Muscle layer of colon (tissue), 2 donors: Measurements from ENCODE around the gene KRTAP29-1.
"Not testable (repeated sequence)": the region's sequence is repeated elsewhere in the genome, so short reads cannot be mapped to it uniquely, and the experiment has no call there.

Source experiments
- H3K27ac ChIP-seq: one replicate; pipeline ENCODE4 v1.7.0; 2013; ENCODE audit warnings: low read depth, mild to moderate bottlenecking, low read length, moderate library complexity
- H3K27me3 ChIP-seq, 2 donors: one replicate each; pipeline ENCODE4 v1.7.0; 2013; ENCODE audit warnings: low read length in 2 of 2, mild to moderate bottlenecking in 2 of 2; ENCODE audit not compliant: insufficient read depth in 2 of 2, control insufficient read depth in 1 of 2
- H3K36me3 ChIP-seq: one replicate; pipeline ENCODE4 v1.7.0; 2013; ENCODE audit warnings: mild to moderate bottlenecking, low read length; ENCODE audit not compliant: insufficient read depth
- H3K4me1 ChIP-seq: one replicate; pipeline ENCODE4 v1.7.0; 2013; ENCODE audit warnings: mild to moderate bottlenecking, low read length; ENCODE audit not compliant: insufficient read depth
- H3K4me3 ChIP-seq, 2 donors: one replicate each; pipeline ENCODE4 v1.7.0; 2013; ENCODE audit warnings: low read length in 2 of 2, low read depth in 1 of 2, mild to moderate bottlenecking in 1 of 2, moderate library complexity in 1 of 2
- H3K9ac ChIP-seq: one replicate; pipeline ENCODE4 v1.7.0; 2013; ENCODE audit warnings: low read length
- H3K9me3 ChIP-seq: one replicate; pipeline ENCODE4 v1.7.0; 2013; ENCODE audit warnings: mild to moderate bottlenecking, low read length
- donor health status: abdominal sarcoma.
- donor health status: Adenocarcinoma of cecum.

The KRTAP29-1 gene

GRCh38 chr17:41284546-41284945 lies 18.1 kb downstream of the KRTAP29-1 start:
- no peaks in the 10 kb centered on the region for H3K4me1 ChIP-seq
- no peaks in the 10 kb centered on the region for H3K36me3 ChIP-seq
- no peaks in the 10 kb centered on the region for H3K9me3 ChIP-seq
- H3K9ac ChIP-seq = no peak overlapping the region
- no peaks in the 10 kb centered on the region for H3K27me3 ChIP-seq
- H3K27ac ChIP-seq = no peak overlapping the region
- H3K4me3 ChIP-seq = no peak overlapping the region

GRCh38 chr17:41284043-41284442 lies 18.6 kb downstream of the KRTAP29-1 start:
- Histone ChIP-seq H3K36me3 (no peaks in the 10 kb centered on the region), H3K9me3 (no peaks in the 10 kb centered on the region)

GRCh38 chr17:41278176-41278955 lies 24.3 kb downstream of the KRTAP29-1 start:
- Histone ChIP-seq H3K36me3 (no peaks in the 10 kb centered on the region), H3K4me1 (no peaks in the 10 kb centered on the region), H3K9me3 (no peaks in the 10 kb centered on the region), H3K4me3 (no peak overlapping the region), H3K27me3 (no peaks in the 10 kb centered on the region), H3K27ac (no peak overlapping the region), H3K9ac (no peak overlapping the region)

More at GRCh38 chr17:41284043-41284442, 18.6 kb downstream of the KRTAP29-1 start:
- Histone ChIP-seq H3K9ac (no peak overlapping the region), H3K4me1 (no peaks in the 10 kb centered on the region), H3K27ac (no peak overlapping the region), H3K4me3 (no peak overlapping the region), H3K27me3 (no peaks in the 10 kb centered on the region)

GRCh38 chr17:41275648-41276190 lies 26.9 kb downstream of the KRTAP29-1 start, which contains the start of gene KRTAP9-7:
Gene KRTAP9-7, plus strand, starts transcription at chr17:41275698. Its CDS starts 0 bp downstream, at chr17:41275698.
- not testable (repeated sequence) for H3K4me1 ChIP-seq, H3K4me3 ChIP-seq, H3K27ac ChIP-seq, H3K9ac ChIP-seq, H3K36me3 ChIP-seq, H3K27me3 ChIP-seq, H3K9me3 ChIP-seq

- Histone ChIP-seq H3K27me3 (no peaks in the 10 kb centered on the region), H3K36me3 (no peaks in the 10 kb centered on the region), H3K4me3 (no peak overlapping the region), H3K9me3 (no peaks in the 10 kb centered on the region), H3K4me1 (no peaks in the 10 kb centered on the region), H3K9ac (no peak overlapping the region), H3K27ac (no peak overlapping the region)
These were observed 30.8 kb downstream of the KRTAP29-1 start for GRCh38 chr17:41271858-41272257.

GRCh38 chr17:41271323-41271722 lies 31.3 kb downstream of the KRTAP29-1 start:
- not testable (repeated sequence) for H3K4me1 ChIP-seq, H3K9me3 ChIP-seq, H3K27me3 ChIP-seq, H3K4me3 ChIP-seq, H3K36me3 ChIP-seq, H3K9ac ChIP-seq, H3K27ac ChIP-seq

- Histone ChIP-seq H3K36me3 (no peaks in the 10 kb centered on the region), H3K9me3 (no peaks in the 10 kb centered on the region), H3K27ac (no peak overlapping the region), H3K9ac (no peak overlapping the region), H3K4me1 (no peaks in the 10 kb centered on the region), H3K27me3 (no peaks in the 10 kb centered on the region), H3K4me3 (no peak overlapping the region)
These were observed 34.9 kb downstream of the KRTAP29-1 start for GRCh38 chr17:41267711-41268110.

- no peaks in the 10 kb centered on the region for H3K27me3 ChIP-seq
- no peaks in the 10 kb centered on the region for H3K9me3 ChIP-seq
- H3K4me1 ChIP-seq = no peaks in the 10 kb centered on the region
These were observed 37.6 kb downstream of the KRTAP29-1 start, which contains the start of gene KRTAP9-6 for GRCh38 chr17:41265078-41265477. Gene KRTAP9-6, plus strand, starts transcription at chr17:41265378. Its CDS starts 0 bp downstream, at chr17:41265378.

GRCh38 chr17:41264599-41264998 lies 38.1 kb downstream of the KRTAP29-1 start:
- Histone ChIP-seq H3K27me3 (no peaks in the 10 kb centered on the region), H3K4me1 (no peaks in the 10 kb centered on the region), H3K27ac (no peak overlapping the region), H3K36me3 (no peaks in the 10 kb centered on the region), H3K9me3 (no peaks in the 10 kb centered on the region), H3K4me3 (no peak overlapping the region), H3K9ac (no peak overlapping the region)

More at GRCh38 chr17:41265078-41265477, 37.6 kb downstream of the KRTAP29-1 start, which contains the start of gene KRTAP9-6:
- Histone ChIP-seq H3K27ac (no peak within 1 kb of the TSS), H3K4me3 (no peak within 1 kb of the TSS), H3K36me3 (no peaks in the 10 kb centered on the region), H3K9ac (no peak within 1 kb of the TSS)

- Histone ChIP-seq H3K9ac (no peak overlapping the region), H3K4me1 (no peaks in the 10 kb centered on the region), H3K9me3 (no peaks in the 10 kb centered on the region), H3K36me3 (no peaks in the 10 kb centered on the region), H3K27ac (no peak overlapping the region), H3K4me3 (no peak overlapping the region), H3K27me3 (no peaks in the 10 kb centered on the region)
These were observed 39.4 kb downstream of the KRTAP29-1 start for GRCh38 chr17:41263212-41263611.

GRCh38 chr17:41258406-41258805 lies 44.2 kb downstream of the KRTAP29-1 start:
- Histone ChIP-seq H3K27ac (no peak overlapping the region), H3K4me1 (no peaks in the 10 kb centered on the region), H3K27me3 (no peaks in the 10 kb centered on the region), H3K9me3 (no peaks in the 10 kb centered on the region), H3K9ac (no peak overlapping the region), H3K36me3 (no peaks in the 10 kb centered on the region), H3K4me3 (no peak overlapping the region)

GRCh38 chr17:41256291-41256685 lies 46.4 kb downstream of the KRTAP29-1 start:
- no peaks in the 10 kb centered on the region for H3K36me3 ChIP-seq
- H3K9me3 ChIP-seq = no peaks in the 10 kb centered on the region
- H3K4me1 ChIP-seq = no peaks in the 10 kb centered on the region
- no peak overlapping the region for H3K27ac ChIP-seq
- H3K9ac ChIP-seq = no peak overlapping the region
- H3K4me3 ChIP-seq = no peak overlapping the region
- H3K27me3 ChIP-seq = no peaks in the 10 kb centered on the region
